ENCODE measurements around the gene CPA4. TPM values are rescaled to one million over a fixed set of nuclear protein-coding genes. Genes with fewer than 3 reads are reported as not detected.

CPA4 gene
- total RNA-seq = 18.0 and 49.9 TPM in 2 replicates

GRCh38 chr7:130292682-130293257, at the start of gene CPA4:
Gene CPA4 (plus strand): TSS chr7:130293161. CDS start chr7:130293181, 20 bp downstream.

GRCh38 chr7:130266258-130266960, 26.6 kb upstream of the CPA4 start, which contains the start of gene CPA2:
Gene CPA2 (plus strand): TSS chr7:130266863. CDS start chr7:130266882, 19 bp downstream.

GRCh38 chr7:130344271-130344866, 51.4 kb downstream of the CPA4 start, which contains the start of gene CPA5:
Gene CPA5 (plus strand): TSS chr7:130344816. CDS start chr7:130346486, 1,670 bp downstream.

Other genes starting within 250 kb of the CPA4 start
- 10.4 and 13.5 TPM in 2 replicates for gene ZC3HC1, start 241.8 kb upstream of the CPA4 start, total RNA-seq
- 13.8 and 15.8 TPM in 2 replicates for gene KLHDC10, start 222.6 kb upstream of the CPA4 start, total RNA-seq
- 7.5 and 11.2 TPM in 2 replicates for gene TMEM209, start 87.8 kb upstream of the CPA4 start, total RNA-seq
- not detected in 2 replicates for gene SSMEM1, start 85.3 kb upstream of the CPA4 start, total RNA-seq
- not detected in 2 replicates for gene CPA2, start 26.3 kb upstream of the CPA4 start, total RNA-seq
- 0.12 TPM in 1 of 2 replicates, not detected in the other for gene CPA5, start 51.7 kb downstream of the CPA4 start, total RNA-seq
- 0.70 and 0.94 TPM in 2 replicates for gene CPA1, start 87.3 kb downstream of the CPA4 start, total RNA-seq
- 7.2 and 16.8 TPM in 2 replicates for gene CEP41, start 147.9 kb downstream of the CPA4 start, total RNA-seq
- 390 and 450 TPM in 2 replicates for gene MEST, start 198.9 kb downstream of the CPA4 start, total RNA-seq